AG20443 (cell line): Measurements from ENCODE around the gene SPSB3.

Experiments
- DNase-seq: peaks from one replicate; pipeline ENCODE4 v3.0.0; 2012; ENCODE audit warnings: low spot score, mixed read lengths

SPSB3 gene

GRCh38 chr16:1788708-1789100, 6.3 kb upstream of the SPSB3 start:
- DNase-seq = no peak

GRCh38 chr16:1788095-1788707, 5.8 kb upstream of the SPSB3 start:
- DNase-seq = no peak

- no peak for DNase-seq
These were observed 5.1 kb upstream of the SPSB3 start for GRCh38 chr16:1787322-1788094.

- DNase-seq = no peak
These were observed 4.6 kb upstream of the SPSB3 start for GRCh38 chr16:1787056-1787321.

- no peak for DNase-seq
These were observed 4.1 kb upstream of the SPSB3 start for GRCh38 chr16:1786242-1787055.

GRCh38 chr16:1785846-1786170, 3.4 kb upstream of the SPSB3 start:
- no peak for DNase-seq

- no peak for DNase-seq
These were observed 2.8 kb upstream of the SPSB3 start for GRCh38 chr16:1784977-1785845.

- peak; percentile 65 for DNase-seq
These were observed 488 bp downstream of the SPSB3 start for GRCh38 chr16:1781758-1782407.

- DNase-seq = no peak
These were observed 1.1 kb downstream of the SPSB3 start for GRCh38 chr16:1781254-1781653.

- no peak for DNase-seq
These were observed 1.7 kb downstream of the SPSB3 start for GRCh38 chr16:1780677-1781072.

- DNase-seq = no peak
These were observed 2.4 kb downstream of the SPSB3 start for GRCh38 chr16:1779741-1780676.

- no peak for DNase-seq
These were observed 3.1 kb downstream of the SPSB3 start for GRCh38 chr16:1779234-1779701.

- DNase-seq = no peak
These were observed 3.9 kb downstream of the SPSB3 start for GRCh38 chr16:1778200-1779179.

GRCh38 chr16:1777375-1778199, 4.8 kb downstream of the SPSB3 start:
- no peak for DNase-seq

GRCh38 chr16:1776991-1777374, 5.4 kb downstream of the SPSB3 start:
- DNase-seq = no peak

- DNase-seq = no peak
These were observed 5.8 kb downstream of the SPSB3 start for GRCh38 chr16:1776672-1776955.

GRCh38 chr16:1775846-1776671, 6.3 kb downstream of the SPSB3 start:
- DNase-seq = no peak
